Measurements from ENCODE around the gene IL31RA. TPM values are rescaled to one million over a fixed set of nuclear protein-coding genes. Genes with fewer than 3 reads are reported as not detected.

The IL31RA gene
- total and polyA plus RNA-seq, 2 of the 13 experiments (the other 11 are each of a cell fraction or from before 2014, with no cell fraction given) = not detected

GRCh38 chr5:55933377-55934114 lies 82.4 kb downstream of the IL31RA start (continued):
- TF ChIP-seq ZBTB2 (CRISPR knock-in tag; IDR thresholded peaks at IDR 0.05; ENCODE audit: low read depth) = no peak
- no peak for TF ChIP-seq ZNF431 (CRISPR knock-in tag; IDR thresholded peaks at IDR 0.05; ENCODE audit: borderline replicate concordance, low read depth)
- TF ChIP-seq ARNTL (CRISPR knock-in tag; IDR thresholded peaks at IDR 0.05) = no peak
- no peak for TF ChIP-seq BRF2 (CRISPR knock-in tag; IDR thresholded peaks at IDR 0.05)
- TF ChIP-seq CHD4 (IDR thresholded peaks at IDR 0.05; ENCODE audit: borderline replicate concordance, low read length) = peak; percentile 90
- TF ChIP-seq MYC (CRISPR knock-in tag; IDR thresholded peaks at IDR 0.05; ENCODE audit: borderline replicate concordance) = no peak
- TF ChIP-seq RBAK (CRISPR knock-in tag; IDR thresholded peaks at IDR 0.05) = no peak
- TF ChIP-seq ZNF549 (CRISPR knock-in tag; IDR thresholded peaks at IDR 0.05) = no peak
- 0 out of 2 replicates have a peak, but pooled peaks have one; percentile 32 for TF ChIP-seq MXD1 (CRISPR knock-in tag; IDR thresholded peaks at IDR 0.05)
- TF ChIP-seq RFX5 (IDR thresholded peaks at IDR 0.05; ENCODE audit: low read depth, low read length) = peak; percentile 88
- no peak for TF ChIP-seq ZBTB7B (CRISPR knock-in tag; IDR thresholded peaks at IDR 0.05)
- TF ChIP-seq ZNF136 (CRISPR knock-in tag; IDR thresholded peaks at IDR 0.05; ENCODE audit: low read depth) = no peak
- no peak for TF ChIP-seq ZFP36L2 (CRISPR knock-in tag; IDR thresholded peaks at IDR 0.05)
- no peak for TF ChIP-seq SMAD1 (CRISPR knock-in tag; IDR thresholded peaks at IDR 0.05; ENCODE audit: borderline replicate concordance, low read depth)
- TF ChIP-seq ZNF510 (CRISPR knock-in tag; IDR thresholded peaks at IDR 0.05; ENCODE audit: low read depth) = no peak
- no peak for TF ChIP-seq ZNF160 (CRISPR knock-in tag; IDR thresholded peaks at IDR 0.05)
- no peak for TF ChIP-seq ZNF704 (CRISPR knock-in tag; IDR thresholded peaks at IDR 0.05; ENCODE audit: borderline replicate concordance)
- TF ChIP-seq ZNF749 (CRISPR knock-in tag; IDR thresholded peaks at IDR 0.05; ENCODE audit: borderline replicate concordance) = 0 out of 2 replicates have a peak, but pooled peaks have one; percentile 17
- TF ChIP-seq ONECUT2 (CRISPR knock-in tag; IDR thresholded peaks at IDR 0.05) = no peak
- no peak for TF ChIP-seq SAFB2 (CRISPR knock-in tag; IDR thresholded peaks at IDR 0.05; ENCODE audit: borderline replicate concordance, low read depth)
- no peak for TF ChIP-seq ZBTB8A (CRISPR knock-in tag; IDR thresholded peaks at IDR 0.05; ENCODE audit: borderline replicate concordance, low read depth)
- no peak for TF ChIP-seq PRDM4 (CRISPR knock-in tag; IDR thresholded peaks at IDR 0.05; ENCODE audit: borderline replicate concordance)
- TF ChIP-seq ZNF790 (CRISPR knock-in tag; IDR thresholded peaks at IDR 0.05; ENCODE audit: borderline replicate concordance) = no peak
- no peak for TF ChIP-seq HOXD1 (CRISPR knock-in tag; IDR thresholded peaks at IDR 0.05)

Data from HepG2 (cell line).